Heart left ventricle (tissue), 16 donors: ENCODE results near the gene HECTD2. TPM values are rescaled to one million over a fixed set of nuclear protein-coding genes. Genes with fewer than 3 reads are reported as not detected.
A peak's percentile ranks its signal among the peaks of the same experiment; 100 is the strongest.

Source experiments
- ATAC-seq, 4 donors: fragments of 200-7000 bp; cut with Tn5 transposase; one replicate each; pipeline ENCODE4 v1.9.1; 2020 to 2022; ENCODE audit warnings: moderate library complexity in 4 of 4, mild to moderate bottlenecking in 3 of 4, moderate number of reproducible peaks in 1 of 4
- DNase-seq, 5 donors: peaks; one replicate each; pipeline ENCODE4 v3.0.0-alpha.2; 2020
- H3K27ac ChIP-seq, 12 donors: fragments of 200-600 bp; sonication (generic) in 4 of 12; one replicate each; pipeline versions ENCODE4 v1.5.0 to v1.8.0; 2016 to 2022; ENCODE audit warnings: mild to moderate bottlenecking in 2 of 12
- H3K27me3 ChIP-seq, 9 donors: fragments of 200-600 bp; sonication (generic) in 2 of 9; one replicate each; pipeline versions ENCODE4 v1.5.1 to v1.8.0; 2016 to 2022; ENCODE audit warnings: mild to moderate bottlenecking in 3 of 9
- H3K36me3 ChIP-seq, 9 donors: fragments of 200-600 bp; sonication (generic) in 2 of 9; one replicate each; pipeline versions ENCODE4 v1.5.0 to v1.8.0; 2018 to 2022; ENCODE audit warnings: mild to moderate bottlenecking in 2 of 9
- H3K4me1 ChIP-seq, 12 donors: fragments of 200-600 bp; sonication (generic) in 4 of 12; one replicate each; pipeline versions ENCODE4 v1.5.0 to v1.8.0; 2016 to 2022; ENCODE audit warnings: mild to moderate bottlenecking in 3 of 12
- H3K4me3 ChIP-seq, 12 donors: fragments of 200-600 bp; sonication (generic) in 4 of 12; one replicate each; pipeline versions ENCODE4 v1.5.0 to v1.8.0; 2017 to 2022; ENCODE audit warnings: mild to moderate bottlenecking in 9 of 12, moderate library complexity in 4 of 12
- H3K9me3 ChIP-seq, 12 donors: fragments of 200-600 bp; sonication (generic) in 4 of 12; one replicate each; pipeline versions ENCODE4 v1.5.0 to v1.8.0; 2016 to 2022; ENCODE audit warnings: mild to moderate bottlenecking in 1 of 12
- CTCF ChIP-seq, 12 donors: fragments of 200-600 bp; sonication (generic) in 4 of 12; IDR thresholded peaks; one replicate each; pipeline versions ENCODE4 v1.5.0 to v1.8.0; 2018 to 2022; ENCODE audit warnings: antibody characterized with exemption in 12 of 12, mild to moderate bottlenecking in 5 of 12
- POLR2A ChIP-seq, 2 donors: fragments of 450-650 bp; IDR thresholded peaks; one replicate each; pipeline ENCODE4 v1.6.1; 2017; ENCODE audit warnings: antibody characterized with exemption in 2 of 2, mild to moderate bottlenecking in 2 of 2, moderate library complexity in 2 of 2
- WGBS, 4 donors: extraction: QIAGEN DNeasy Blood & Tissue Kit in 2 of 4; methylation state at CpG; one replicate each; pipeline versions ENCODE4 v1.1.5 to v1.1.7; 2013 to 2018; 5-methylcytosine and 5-hydroxymethylcytosine counted together
- intact Hi-C, 10 donors: fragments of 100-400 bp; cut with DNase I; formaldehyde crosslinking; loops; one replicate each; pipeline versions ENCODE4 v1.11.1 to v1.14.2; 2022
- polyA plus RNA-seq, 2 donors: library from polyadenylated mRNA; stranded (reverse); fragments of 200-250 nt; gene quantifications; one replicate each; pipeline ENCODE4 v1.2.3, GENCODE V29; 2013
- total RNA-seq, 9 donors: library from RNA; depleted of rRNA in 2 of 9; stranded (reverse); fragments of >200 nt in 2 of 9; fragmentation: NEBNext Ultra II Directional in 3 of 9; extraction: Animal tissue kit (Norgen Biotek cat#: 25700) in 3 of 9; gene quantifications; one replicate each; pipeline versions ENCODE4 v1.1.0 to v1.2.4, GENCODE V29; 2016 to 2023
- donor health status: ischemic (EF 13 %, LVEDD 7.1; RV severe dilation, severe dysfunction).
- donor health status: healthy with polysubstance abuse.
- donor health status: DM: no; HTN: yes; CAD: no.
- donor health status: DM: no; HTN: no; CAD: no.
- donor health status: ischemic (EF 25% LVEDD 6.9; RV normal size, moderate dysfunction).
- donor health status: ischemic (EF 25% LVEDD 5.7; RV mildly dilated, moderate dysfunction).
- donor health status: healthy.
- donor health status: DM: yes; HTN: yes; CAD: no.
- donor health status: ischemic (EF 35%, LVEDD 5.7; RV mildly dilated, moderate dysfunction).
- donor health status: nonischemic (EF 11% LVEDD 7.7; RV severe dilation, severe dysfunction).
- donor health status: DM: yes; HTN: yes; CAD: no.
- donor health status: PGD.
- donor health status: ischemic (EF 29% LVEDD 5.4; RV normal size, mild dysfunction).
- donor health status: nonischemic (EF 23%, LVEDD 6.1; RV moderate dilation, normal function).

Gene HECTD2
- total and polyA plus RNA-seq, 11 donors = 2.3 to 9.3 (median 4.1) TPM

GRCh38 chr10:91537614-91538383, 127.7 kb downstream of the HECTD2 start:
- 83 to 95% (median 92%) methylated on average over 4 of the region's 4 CpGs for WGBS, 4 donors
- ATAC-seq = no peak
- intact Hi-C loops = no loop called here
- H3K4me1 ChIP-seq = peaks cover 0 to 20% (median 3%) of the 10 kb centered on the region in 12 donors
- TF ChIP-seq POLR2A (IDR thresholded peaks at IDR 0.05) (no peak), CTCF (IDR thresholded peaks at IDR 0.05) (no peak)
- H3K36me3 ChIP-seq = no peaks in the 10 kb centered on the region
- peaks cover 0 to 8% (median 0%) of the 10 kb centered on the region in 12 donors for H3K9me3 ChIP-seq
- H3K27ac ChIP-seq = no peak overlapping the region
- no peak overlapping the region for H3K4me3 ChIP-seq
- H3K27me3 ChIP-seq = no peaks in the 10 kb centered on the region
- no peak for DNase-seq

GRCh38 chr10:91539930-91540329, 129.8 kb downstream of the HECTD2 start:
- H3K27me3 ChIP-seq = no peaks in the 10 kb centered on the region
- peaks cover 0 to 20% (median 3%) of the 10 kb centered on the region in 12 donors for H3K4me1 ChIP-seq
- H3K36me3 ChIP-seq = no peaks in the 10 kb centered on the region
- TF ChIP-seq CTCF (IDR thresholded peaks at IDR 0.05) = no peak
- WGBS, 4 donors = 77 to 87% (median 85%) methylated on average over 5 of the region's 5 CpGs
- peaks cover 0 to 8% (median 0%) of the 10 kb centered on the region in 12 donors for H3K9me3 ChIP-seq
- no peak for ATAC-seq
- H3K4me3 ChIP-seq = no peak overlapping the region
- DNase-seq = no peak
- intact Hi-C loops = no loop called here
- H3K27ac ChIP-seq = no peak overlapping the region

- Histone ChIP-seq H3K4me3 (no peak overlapping the region), H3K9me3 (peaks cover 0 to 8% (median 0%) of the 10 kb centered on the region in 12 donors), H3K36me3 (no peaks in the 10 kb centered on the region), H3K4me1 (peaks cover 0 to 20% (median 6%) of the 10 kb centered on the region in 12 donors), H3K27ac (no peak overlapping the region), H3K27me3 (no peaks in the 10 kb centered on the region)
- peak in 2 of 4 donors; percentile 45 to 50 for ATAC-seq
- intact Hi-C loops = no loop called here
- no peak for TF ChIP-seq POLR2A (IDR thresholded peaks at IDR 0.05)
- no peak for TF ChIP-seq CTCF (IDR thresholded peaks at IDR 0.05)
- no peak for DNase-seq
- 77 to 95% (median 91%) methylated on average over 2 to 6 of the region's 6 CpGs for WGBS, 4 donors
These were observed 130.6 kb downstream of the HECTD2 start for GRCh38 chr10:91540733-91541132.

- H3K27me3 ChIP-seq = no peaks in the 10 kb centered on the region
- DNase-seq = no peak
These were observed 131.3 kb downstream of the HECTD2 start for GRCh38 chr10:91541481-91541880.

More at GRCh38 chr10:91541481-91541880, 131.3 kb downstream of the HECTD2 start:
- TF ChIP-seq CTCF (IDR thresholded peaks at IDR 0.05) (no peak), POLR2A (IDR thresholded peaks at IDR 0.05) (no peak)
- 45 to 58% (median 50%) methylated on average over 6 of the region's 6 CpGs for WGBS, 4 donors
- ATAC-seq = peak in 2 of 4 donors; percentile 37 to 55
- peak overlapping the region in 1 of 12 donors; percentile 4 for H3K27ac ChIP-seq
- no peak overlapping the region for H3K4me3 ChIP-seq
- H3K9me3 ChIP-seq = peaks cover 0 to 8% (median 0%) of the 10 kb centered on the region in 12 donors
- intact Hi-C loops = no loop called here
- no peaks in the 10 kb centered on the region for H3K36me3 ChIP-seq
- H3K4me1 ChIP-seq = peaks cover 0 to 19% (median 7%) of the 10 kb centered on the region in 12 donors
